GM19240 (cell line): ENCODE measurements around the gene VEZF1.

Experiments
- DNase-seq: peaks from one replicate; pipeline ENCODE4 v3.0.0; 2011; ENCODE audit warnings: low spot score; ENCODE audit not compliant: insufficient read length

The VEZF1 gene

GRCh38 chr17:57929386-57929785 is 58.7 kb downstream of the VEZF1 start:
- no peak for DNase-seq

GRCh38 chr17:57928928-57929327 is 59.1 kb downstream of the VEZF1 start:
- DNase-seq, result no peak

- no peak for DNase-seq
Measured at GRCh38 chr17:57927048-57927723, 60.9 kb downstream of the VEZF1 start.

GRCh38 chr17:57926723-57927047 is 61.4 kb downstream of the VEZF1 start:
- no peak for DNase-seq

GRCh38 chr17:57925361-57925990 is 62.6 kb downstream of the VEZF1 start:
- DNase-seq, result no peak

- no peak for DNase-seq
Measured at GRCh38 chr17:57924677-57925076, 63.4 kb downstream of the VEZF1 start.
